Mesendoderm (in vitro differentiated cells): ENCODE results near the gene LRRC4C.

Experiments used
- DNase-seq: peaks from one replicate; pipeline ENCODE4 v3.0.0; 2013
- H2AK5ac ChIP-seq: 2 replicates; pipeline ENCODE4 v1.6.1; 2013; ENCODE audit warnings: low read length, inconsistent platforms
- H2BK120ac ChIP-seq: 2 replicates; pipeline ENCODE4 v1.6.1; 2013; ENCODE audit warnings: low read depth, mild to moderate bottlenecking, low read length, moderate library complexity, mixed read lengths
- H2BK15ac ChIP-seq: replicated peaks from 2 replicates; pipeline ENCODE4 v1.6.1; 2013; ENCODE audit warnings: low read depth, mild to moderate bottlenecking, moderate library complexity
- H2BK5ac ChIP-seq: 2 replicates; pipeline ENCODE4 v1.6.1; 2013; ENCODE audit warnings: low read length, inconsistent platforms
- H3K18ac ChIP-seq: 2 replicates; pipeline ENCODE4 v1.6.1; 2013; ENCODE audit warnings: mild to moderate bottlenecking, low read length, mixed read lengths
- H3K23ac ChIP-seq: one replicate; pipeline ENCODE4 v1.6.1; 2013; ENCODE audit warnings: low read length
- H3K27ac ChIP-seq: 2 replicates; pipeline ENCODE4 v1.5.1; 2013; ENCODE audit warnings: low read depth, mild to moderate bottlenecking, inconsistent platforms, low read length, moderate library complexity
- H3K27me3 ChIP-seq: 2 replicates; pipeline ENCODE4 v1.6.1; 2013; ENCODE audit warnings: low read length, control low read depth, mild to moderate bottlenecking, inconsistent platforms; ENCODE audit not compliant: insufficient read depth, poor library complexity
- H3K36me3 ChIP-seq: 2 replicates; pipeline ENCODE4 v1.6.1; 2013; ENCODE audit warnings: low read length, inconsistent platforms; ENCODE audit not compliant: control insufficient read depth, insufficient read depth
- H3K4ac ChIP-seq: one replicate; pipeline ENCODE4 v1.6.1; 2013; ENCODE audit warnings: low read depth, mild to moderate bottlenecking, low read length, moderate library complexity
- H3K4me1 ChIP-seq: 2 replicates; pipeline ENCODE4 v1.6.1; 2013; ENCODE audit warnings: low read depth, low read length, inconsistent platforms; ENCODE audit not compliant: control insufficient read depth
- H3K4me2 ChIP-seq: 2 replicates; pipeline ENCODE4 v1.6.1; 2013; ENCODE audit warnings: low read length
- H3K4me3 ChIP-seq: 2 replicates; pipeline ENCODE4 v1.5.1; 2013; ENCODE audit warnings: mild to moderate bottlenecking, low read length
- H3K56ac ChIP-seq: one replicate; pipeline ENCODE4 v1.6.1; 2013; ENCODE audit warnings: low read length
- H3K79me1 ChIP-seq: 2 replicates; pipeline ENCODE4 v1.6.1; 2013; ENCODE audit warnings: low read length, inconsistent platforms
- H3K79me2 ChIP-seq: 2 replicates; pipeline ENCODE4 v1.6.1; 2013; ENCODE audit warnings: mild to moderate bottlenecking, low read length; ENCODE audit not compliant: control insufficient read depth, insufficient read depth
- H3K9ac ChIP-seq: 2 replicates; pipeline ENCODE4 v1.6.1; 2013; ENCODE audit warnings: low read length, inconsistent platforms
- H4K5ac ChIP-seq: one replicate; pipeline ENCODE4 v1.6.1; 2013; ENCODE audit warnings: low read length
- H4K8ac ChIP-seq: one replicate; pipeline ENCODE4 v1.6.1; 2013; ENCODE audit warnings: low read depth, mild to moderate bottlenecking, control low read depth, low read length, moderate library complexity
- WGBS: extraction: QIAGEN DNeasy Blood & Tissue Kit; methylation state at CpG from one replicate; pipeline ENCODE4 v1.1.7; 2013; ENCODE audit warnings: low lambda C conversion rate, missing lambda C conversion rate; ENCODE audit not compliant: insufficient coverage; ENCODE audit errors: extremely low coverage; 5-methylcytosine and 5-hydroxymethylcytosine counted together

The LRRC4C gene

DNA sequence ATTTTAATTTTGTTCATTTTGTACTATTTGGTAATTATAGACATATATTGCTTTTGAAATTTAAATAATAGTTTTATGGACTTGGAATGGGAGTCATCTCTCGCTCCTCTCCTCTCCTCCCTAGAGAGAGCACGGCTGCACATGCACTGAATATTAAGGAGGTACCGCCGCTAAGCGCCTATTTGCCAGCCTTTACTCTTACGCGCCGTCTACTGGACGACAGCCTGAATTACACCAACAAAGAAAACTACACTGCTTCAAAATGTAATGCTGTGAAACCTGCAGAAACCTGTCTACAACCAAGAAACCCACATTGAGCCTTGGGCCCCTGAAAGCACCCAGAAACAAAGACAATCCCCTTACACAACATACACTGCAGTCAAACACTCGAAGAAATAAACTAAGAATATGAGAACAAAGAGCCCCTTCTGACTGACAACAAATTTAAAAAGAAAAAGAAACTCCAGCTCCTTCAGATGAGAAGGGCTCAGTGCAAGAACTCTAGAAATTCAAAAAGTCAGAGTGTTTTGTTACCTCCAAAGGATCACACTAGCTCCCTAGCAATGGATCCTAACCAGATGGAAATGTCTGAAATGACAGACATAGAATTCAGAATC, 737.2 kb downstream of the LRRC4C start:
- Histone ChIP-seq H3K4ac (no peak overlapping the region), H3K36me3 (no peaks in the 10 kb centered on the region), H3K27me3 (no peaks in the 10 kb centered on the region), H2AK5ac (no peak overlapping the region), H3K23ac (no peak overlapping the region), H3K4me3 (no peak overlapping the region), H3K27ac (no peak overlapping the region), H3K18ac (no peak overlapping the region), H3K79me2 (no peaks in the 10 kb centered on the region), H4K8ac (no peak overlapping the region), H4K5ac (no peak overlapping the region), H3K4me1 (no peaks in the 10 kb centered on the region), H3K79me1 (no peaks in the 10 kb centered on the region), H3K9ac (no peak overlapping the region), H2BK5ac (no peak overlapping the region), H3K56ac (no peak overlapping the region), H2BK15ac (no peak overlapping the region), H3K4me2 (no peak overlapping the region), H2BK120ac (no peak overlapping the region)
- WGBS, result no CpG with 5 or more reads among the region's 10 CpGs
- DNase-seq, result peak; percentile 71

DNA sequence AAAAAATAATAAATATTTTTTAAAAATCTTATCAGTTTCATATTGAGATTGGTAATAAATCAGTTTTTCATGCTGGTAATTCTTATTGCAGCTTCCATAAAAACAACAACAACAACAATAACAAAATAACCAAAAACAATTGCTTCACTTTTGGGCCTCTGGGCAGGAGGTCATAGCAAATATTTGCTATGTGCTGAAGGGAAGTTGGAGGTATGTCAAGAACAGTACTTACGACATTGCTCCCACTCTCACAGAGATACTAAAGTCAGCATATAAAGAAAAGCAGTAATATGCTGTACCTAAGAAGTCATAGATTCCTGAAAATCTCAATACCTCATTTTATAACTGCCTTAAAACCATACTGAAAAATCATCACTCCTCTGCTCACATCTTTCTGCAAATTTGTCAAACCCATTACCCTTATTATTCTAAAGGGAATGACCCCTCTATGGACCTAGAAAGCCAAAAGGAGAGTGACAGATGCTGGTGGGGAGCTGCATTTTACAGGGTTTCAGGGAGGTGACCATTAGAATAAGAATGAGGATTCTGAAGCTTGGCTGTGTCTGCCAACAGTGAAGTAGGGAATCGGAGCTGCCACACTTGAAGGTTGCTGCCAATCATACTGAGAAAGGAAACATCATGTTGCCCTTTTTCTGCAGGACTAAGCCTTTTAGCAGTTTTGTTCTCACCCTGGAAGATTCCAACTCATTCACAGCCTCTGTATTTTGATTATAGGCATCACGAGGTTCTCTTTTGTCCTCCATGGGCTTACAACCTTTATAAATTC, 742.9 kb downstream of the LRRC4C start:
- H4K8ac ChIP-seq, result no peak overlapping the region
- H3K27ac ChIP-seq, result no peak overlapping the region
- H3K4me1 ChIP-seq, result no peaks in the 10 kb centered on the region
- H2BK5ac ChIP-seq, result no peak overlapping the region
- no peak for DNase-seq
- no peaks in the 10 kb centered on the region for H3K79me1 ChIP-seq
- no peak overlapping the region for H3K9ac ChIP-seq
- H2BK15ac ChIP-seq, result no peak overlapping the region
- H3K4me2 ChIP-seq, result no peak overlapping the region
- H3K56ac ChIP-seq, result no peak overlapping the region
- no CpG with 5 or more reads among the region's 3 CpGs for WGBS
- no peak overlapping the region for H3K4ac ChIP-seq
- no peaks in the 10 kb centered on the region for H3K36me3 ChIP-seq
- H2BK120ac ChIP-seq, result no peak overlapping the region
- H3K79me2 ChIP-seq, result no peaks in the 10 kb centered on the region
- H4K5ac ChIP-seq, result no peak overlapping the region
- no peak overlapping the region for H3K23ac ChIP-seq
- H3K27me3 ChIP-seq, result no peaks in the 10 kb centered on the region
- no peak overlapping the region for H3K18ac ChIP-seq
- H2AK5ac ChIP-seq, result no peak overlapping the region
- no peak overlapping the region for H3K4me3 ChIP-seq

DNA sequence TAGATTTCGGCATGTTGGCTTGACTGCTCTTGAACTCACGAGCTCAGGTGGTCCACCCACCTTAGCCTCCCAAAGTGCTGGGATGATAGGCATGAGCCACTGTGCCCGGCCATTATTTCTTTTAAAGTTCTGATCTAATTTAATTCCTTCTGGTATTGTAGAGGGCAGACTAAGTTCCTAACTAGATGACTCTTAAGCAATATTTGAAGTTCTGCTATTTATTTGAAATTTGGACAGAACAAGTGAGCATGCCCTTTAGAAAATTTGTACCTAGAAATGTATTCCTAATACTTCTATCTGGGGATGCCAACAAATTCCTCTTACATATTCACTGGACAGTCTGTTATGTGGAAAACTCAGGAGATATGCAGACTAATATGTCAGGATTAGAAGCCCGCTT, 746.4 kb downstream of the LRRC4C start:
- H2BK15ac ChIP-seq, result no peak overlapping the region
- no peak overlapping the region for H3K18ac ChIP-seq
- H3K4me3 ChIP-seq, result no peak overlapping the region
- H3K23ac ChIP-seq, result no peak overlapping the region
- no peak overlapping the region for H2BK5ac ChIP-seq
- H4K8ac ChIP-seq, result no peak overlapping the region
- no peak overlapping the region for H3K4ac ChIP-seq
- no peak overlapping the region for H2AK5ac ChIP-seq
- no peaks in the 10 kb centered on the region for H3K79me1 ChIP-seq
- DNase-seq, result no peak
- no peaks in the 10 kb centered on the region for H3K36me3 ChIP-seq
- WGBS, result no CpG with 5 or more reads among the region's 4 CpGs
- H4K5ac ChIP-seq, result no peak overlapping the region
- H3K27ac ChIP-seq, result no peak overlapping the region
- no peaks in the 10 kb centered on the region for H3K4me1 ChIP-seq
- H2BK120ac ChIP-seq, result no peak overlapping the region
- H3K56ac ChIP-seq, result no peak overlapping the region
- no peak overlapping the region for H3K4me2 ChIP-seq
- H3K27me3 ChIP-seq, result no peaks in the 10 kb centered on the region
- no peak overlapping the region for H3K9ac ChIP-seq
- no peaks in the 10 kb centered on the region for H3K79me2 ChIP-seq

DNA sequence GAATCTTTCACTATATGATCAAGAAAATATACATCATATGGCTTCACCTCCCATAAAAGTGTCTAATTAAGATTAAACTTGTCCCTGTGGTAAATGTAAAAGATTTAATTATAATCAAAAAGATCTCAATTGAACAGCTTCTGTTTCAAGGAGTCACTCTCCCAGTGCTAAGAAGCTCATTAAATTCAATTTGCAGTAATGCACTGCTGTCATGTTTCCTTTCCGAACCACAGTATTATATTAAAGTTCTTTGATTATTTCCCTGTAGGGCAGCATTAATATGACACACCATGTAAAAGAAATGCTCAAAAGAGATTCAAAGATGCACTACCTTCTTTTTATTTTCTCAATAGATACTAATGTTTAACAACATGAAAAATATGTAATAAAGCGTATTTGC, 758.4 kb downstream of the LRRC4C start:
- no peak overlapping the region for H3K23ac ChIP-seq
- no peaks in the 10 kb centered on the region for H3K79me1 ChIP-seq
- H2BK5ac ChIP-seq, result no peak overlapping the region
- no peak for DNase-seq
- no peak overlapping the region for H3K27ac ChIP-seq
- H3K4ac ChIP-seq, result no peak overlapping the region
- no peaks in the 10 kb centered on the region for H3K4me1 ChIP-seq
- H3K18ac ChIP-seq, result no peak overlapping the region
- peaks cover 2% of the 10 kb centered on the region for H3K27me3 ChIP-seq
- no CpG with 5 or more reads among the region's 2 CpGs for WGBS
- H2AK5ac ChIP-seq, result no peak overlapping the region
- no peak overlapping the region for H2BK120ac ChIP-seq
- H2BK15ac ChIP-seq, result no peak overlapping the region
- H4K8ac ChIP-seq, result no peak overlapping the region
- no peak overlapping the region for H3K56ac ChIP-seq
- no peak overlapping the region for H3K4me2 ChIP-seq
- H3K9ac ChIP-seq, result no peak overlapping the region
- H3K79me2 ChIP-seq, result no peaks in the 10 kb centered on the region
- H4K5ac ChIP-seq, result no peak overlapping the region
- no peaks in the 10 kb centered on the region for H3K36me3 ChIP-seq
- no peak overlapping the region for H3K4me3 ChIP-seq

DNA sequence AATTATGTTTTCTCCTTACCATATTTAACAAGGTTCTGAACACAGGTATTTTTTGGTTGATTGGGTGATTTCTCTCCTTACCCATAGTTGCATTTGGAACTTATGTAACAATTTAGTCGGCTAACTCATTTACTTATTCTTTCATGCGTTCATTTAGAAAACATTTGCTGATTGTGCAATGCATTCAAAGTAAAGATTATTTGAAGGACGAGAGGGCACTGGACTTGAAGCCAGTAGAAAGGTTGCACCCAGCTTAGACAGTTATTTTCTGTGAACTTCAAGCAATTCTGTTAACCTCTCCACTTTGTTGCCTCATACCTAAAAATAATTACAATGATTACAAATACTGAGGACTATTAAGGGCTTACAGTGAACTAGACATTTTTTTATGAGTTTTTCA, 769.6 kb downstream of the LRRC4C start:
- Histone ChIP-seq H3K4ac (no peak overlapping the region), H3K27ac (no peak overlapping the region), H3K18ac (no peak overlapping the region), H3K27me3 (no peaks in the 10 kb centered on the region), H3K4me1 (peaks cover 1% of the 10 kb centered on the region), H3K79me1 (no peaks in the 10 kb centered on the region), H4K5ac (no peak overlapping the region), H3K9ac (no peak overlapping the region), H3K4me2 (no peak overlapping the region), H2AK5ac (no peak overlapping the region), H3K79me2 (no peaks in the 10 kb centered on the region), H3K23ac (no peak overlapping the region), H3K36me3 (no peaks in the 10 kb centered on the region), H2BK5ac (no peak overlapping the region), H2BK120ac (no peak overlapping the region), H4K8ac (no peak overlapping the region), H3K4me3 (no peak overlapping the region), H3K56ac (no peak overlapping the region), H2BK15ac (no peak overlapping the region)
- no CpG with 5 or more reads among the region's 3 CpGs for WGBS
- no peak for DNase-seq
